ENCODE measurements around the gene FANCL.
"Not testable (repeated sequence)": the region's sequence is repeated elsewhere in the genome, so short reads cannot be mapped to it uniquely, and the experiment has no call there.

Gene FANCL

DNA sequence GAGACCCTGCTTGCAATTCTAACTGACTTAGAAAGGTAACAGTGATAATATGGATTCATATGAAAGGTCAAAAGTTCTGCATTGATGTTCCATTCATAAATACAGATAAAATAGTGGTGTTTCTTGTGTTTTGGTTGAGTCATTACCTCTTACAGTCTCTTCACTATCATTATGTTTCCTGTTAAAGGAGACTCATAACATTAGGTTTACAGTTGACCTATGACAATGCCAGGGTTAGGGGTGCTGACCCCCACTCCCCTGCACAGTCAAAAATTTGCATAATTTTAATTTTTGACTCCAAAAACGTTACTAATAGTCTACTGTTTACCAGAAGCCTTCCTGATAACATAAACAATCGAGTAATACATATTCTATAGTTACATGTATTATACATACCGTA lies 119.1 kb downstream of the FANCL start:
- Histone ChIP-seq H3K79me2 (ENCODE audit: low read length) (no peaks in the 10 kb centered on the region), H3K9ac (ENCODE audit: low read length) (no peak overlapping the region), H3K4me1 (ENCODE audit: low read length) (no peaks in the 10 kb centered on the region), H3K4me3 (ENCODE audit: low read length) (no peak overlapping the region), H3K4me2 (ENCODE audit: low read length) (no peak overlapping the region), H3K27ac (ENCODE audit: low read length) (no peak overlapping the region), H2AFZ (ENCODE audit: low read depth, low read length) (no peak overlapping the region), H3K27me3 (ENCODE audit: low read depth, low read length) (no peaks in the 10 kb centered on the region), H3K36me3 (replicated peaks; ENCODE audit: low read depth, low read length) (peaks cover 4% of the 10 kb centered on the region), H3K9me3 (ENCODE audit: insufficient read depth, low read length) (no peaks in the 10 kb centered on the region), H4K20me1 (ENCODE audit: insufficient read depth, low read length) (no peaks in the 10 kb centered on the region)
- TF ChIP-seq, protein P1, sequence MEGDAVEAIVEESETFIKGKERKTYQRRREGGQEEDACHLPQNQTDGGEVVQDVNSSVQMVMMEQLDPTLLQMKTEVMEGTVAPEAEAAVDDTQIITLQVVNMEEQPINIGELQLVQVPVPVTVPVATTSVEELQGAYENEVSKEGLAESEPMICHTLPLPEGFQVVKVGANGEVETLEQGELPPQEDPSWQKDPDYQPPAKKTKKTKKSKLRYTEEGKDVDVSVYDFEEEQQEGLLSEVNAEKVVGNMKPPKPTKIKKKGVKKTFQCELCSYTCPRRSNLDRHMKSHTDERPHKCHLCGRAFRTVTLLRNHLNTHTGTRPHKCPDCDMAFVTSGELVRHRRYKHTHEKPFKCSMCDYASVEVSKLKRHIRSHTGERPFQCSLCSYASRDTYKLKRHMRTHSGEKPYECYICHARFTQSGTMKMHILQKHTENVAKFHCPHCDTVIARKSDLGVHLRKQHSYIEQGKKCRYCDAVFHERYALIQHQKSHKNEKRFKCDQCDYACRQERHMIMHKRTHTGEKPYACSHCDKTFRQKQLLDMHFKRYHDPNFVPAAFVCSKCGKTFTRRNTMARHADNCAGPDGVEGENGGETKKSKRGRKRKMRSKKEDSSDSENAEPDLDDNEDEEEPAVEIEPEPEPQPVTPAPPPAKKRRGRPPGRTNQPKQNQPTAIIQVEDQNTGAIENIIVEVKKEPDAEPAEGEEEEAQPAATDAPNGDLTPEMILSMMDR (IDR thresholded peaks at IDR 0.05; ENCODE audit: low read depth, low read length), result no peak
- no peak for TF ChIP-seq EZH2phosphoT487 (IDR thresholded peaks at IDR 0.05; ENCODE audit: low read depth)

- Histone ChIP-seq H3K4me3 (ENCODE audit: low read length) (no peak overlapping the region), H2AFZ (ENCODE audit: low read depth, low read length) (no peak overlapping the region), H3K27ac (ENCODE audit: low read length) (no peak overlapping the region), H3K4me1 (ENCODE audit: low read length) (no peaks in the 10 kb centered on the region), H3K9ac (ENCODE audit: low read length) (no peak overlapping the region), H3K27me3 (ENCODE audit: low read depth, low read length) (no peaks in the 10 kb centered on the region), H4K20me1 (ENCODE audit: insufficient read depth, low read length) (no peaks in the 10 kb centered on the region), H3K9me3 (ENCODE audit: insufficient read depth, low read length) (no peaks in the 10 kb centered on the region), H3K36me3 (replicated peaks; ENCODE audit: low read depth, low read length) (peaks cover 4% of the 10 kb centered on the region), H3K4me2 (ENCODE audit: low read length) (no peak overlapping the region), H3K79me2 (ENCODE audit: low read length) (no peaks in the 10 kb centered on the region)
- TF ChIP-seq, protein P1 (IDR thresholded peaks at IDR 0.05; ENCODE audit: low read depth, low read length), result no peak
- no peak for TF ChIP-seq EZH2phosphoT487 (IDR thresholded peaks at IDR 0.05; ENCODE audit: low read depth)
Measured at GRCh38 chr2:58120626-58121229, 120.4 kb downstream of the FANCL start.

GRCh38 chr2:58113563-58113962 lies 127.6 kb downstream of the FANCL start:
- peaks cover 14% of the 10 kb centered on the region for H3K4me1 ChIP-seq (ENCODE audit: low read length)
- H3K27me3 ChIP-seq (ENCODE audit: low read depth, low read length); H3K9ac ChIP-seq (ENCODE audit: low read length); H3K4me3 ChIP-seq (ENCODE audit: low read length); H3K27ac ChIP-seq (ENCODE audit: low read length); H3K79me2 ChIP-seq (ENCODE audit: low read length); H4K20me1 ChIP-seq (ENCODE audit: insufficient read depth, low read length); H3K36me3 ChIP-seq (replicated peaks; ENCODE audit: low read depth, low read length); H2AFZ ChIP-seq (ENCODE audit: low read depth, low read length); H3K9me3 ChIP-seq (ENCODE audit: insufficient read depth, low read length); H3K4me2 ChIP-seq (ENCODE audit: low read length): not testable (repeated sequence)

DNA sequence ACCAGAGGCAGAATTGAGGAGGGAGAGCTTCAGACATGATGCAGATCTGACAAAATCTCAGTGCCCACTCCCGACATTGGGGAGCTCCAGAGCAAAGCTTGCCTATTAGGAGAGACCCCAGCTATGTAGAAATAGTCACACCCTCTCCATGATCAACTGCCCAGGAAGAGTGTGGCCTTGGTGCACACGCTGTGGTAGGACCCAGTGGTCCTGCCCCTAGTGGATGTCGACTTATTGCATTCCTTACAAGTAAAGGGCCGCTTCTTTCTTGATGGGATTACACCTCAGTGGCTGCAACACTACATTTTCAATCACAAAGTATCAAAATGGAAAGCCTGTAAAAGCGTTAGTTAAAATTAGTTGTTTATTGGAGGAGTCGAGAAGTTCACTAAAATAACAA lies 130.4 kb downstream of the FANCL start:
- Histone ChIP-seq H3K9ac (ENCODE audit: low read length) (no peak overlapping the region), H3K36me3 (replicated peaks; ENCODE audit: low read depth, low read length) (peaks cover 11% of the 10 kb centered on the region), H2AFZ (ENCODE audit: low read depth, low read length) (no peak overlapping the region), H3K9me3 (ENCODE audit: insufficient read depth, low read length) (no peaks in the 10 kb centered on the region), H3K27me3 (ENCODE audit: low read depth, low read length) (no peaks in the 10 kb centered on the region), H3K4me3 (ENCODE audit: low read length) (no peak overlapping the region), H3K27ac (ENCODE audit: low read length) (no peak overlapping the region), H3K4me1 (ENCODE audit: low read length) (peaks cover 28% of the 10 kb centered on the region), H3K79me2 (ENCODE audit: low read length) (no peaks in the 10 kb centered on the region), H3K4me2 (ENCODE audit: low read length) (no peak overlapping the region), H4K20me1 (ENCODE audit: insufficient read depth, low read length) (no peaks in the 10 kb centered on the region)
- TF ChIP-seq EZH2phosphoT487 (IDR thresholded peaks at IDR 0.05; ENCODE audit: low read depth), result no peak
- TF ChIP-seq, protein P1 (IDR thresholded peaks at IDR 0.05; ENCODE audit: low read depth, low read length), result 0 out of 2 replicates have a peak, but pooled peaks have one; percentile 7
